HEK293 (cell line): ENCODE measurements around the gene USP50.
"Not testable (repeated sequence)": the region's sequence is repeated elsewhere in the genome, so short reads cannot be mapped to it uniquely, and the experiment has no call there.

Experiments used
- CTCF ChIA-PET: fragments of 350-600 bp; formaldehyde crosslinking; extraction: SDS; loops from one replicate; lab custom pipeline; 2021; ENCODE audit warnings: antibody characterized with exemption; lab: Yijun Ruan, JAX
- POLR2A ChIA-PET: fragments of 300-600 bp; formaldehyde crosslinking; extraction: SDS; loops from one replicate; lab custom pipeline; 2020; ENCODE audit warnings: antibody characterized with exemption, inconsistent platforms; lab: Yijun Ruan, JAX
- H3K27ac ChIP-seq: fragments of 200-500 bp; sonication (Bioruptor generic); 2 replicates; pipeline ENCODE4 v1.5.1; 2014; ENCODE audit warnings: low read depth, low read length, control low read depth, inconsistent platforms; ENCODE audit errors: extremely low read depth
- H3K36me3 ChIP-seq, 2 experiments: fragments of 200-500 bp in 1 of 2; sonication (Bioruptor generic) in 1 of 2; 1 replicate in 1 of 2; 2 replicates in 1 of 2; pipeline ENCODE4 v1.5.1; 2014 to 2017; ENCODE audit warnings: inconsistent platforms in 2 of 2, low read length in 2 of 2; ENCODE audit not compliant: control insufficient read depth in 2 of 2, insufficient read depth in 1 of 2
- H3K4me1 ChIP-seq: fragments of 200-500 bp; sonication (Bioruptor generic); 2 replicates; pipeline ENCODE4 v1.5.1; 2014; ENCODE audit warnings: mild to moderate bottlenecking, low read length, inconsistent platforms; ENCODE audit not compliant: control insufficient read depth, insufficient read depth
- H3K4me3 ChIP-seq: 2 replicates; pipeline ENCODE4 v1.5.1; 2011; ENCODE audit warnings: low read depth, mild to moderate bottlenecking, control low read depth, low read length, moderate library complexity
- H3K9me3 ChIP-seq: fragments of 200-500 bp; sonication (Bioruptor generic); 2 replicates; pipeline ENCODE4 v1.5.1; 2014; ENCODE audit warnings: low read depth, low read length, inconsistent platforms; ENCODE audit not compliant: control insufficient read depth, insufficient read depth
- HOXD13 ChIP-seq: sonication (generic); formaldehyde crosslinking; IDR thresholded peaks from 2 replicates; pipeline ENCODE4 v1.8.0; 2022; ENCODE audit warnings: missing genetic modification reagents, borderline replicate concordance
- SALL2 ChIP-seq: fragments of 450-650 bp; formaldehyde crosslinking; IDR thresholded peaks from 2 replicates; pipeline ENCODE4 v1.5.0; 2017; ENCODE audit warnings: missing biosample characterization, mild to moderate bottlenecking, missing genetic modification characterization, borderline replicate concordance
- SETDB1 ChIP-seq: IDR thresholded peaks from one replicate; pipeline ENCODE4 v1.6.1; 2017; ENCODE audit warnings: mild to moderate bottlenecking, low read length, moderate library complexity, mixed read lengths; ENCODE audit not compliant: insufficient read length
- SP7 ChIP-seq: fragments of 450-650 bp; formaldehyde crosslinking; IDR thresholded peaks from 2 replicates; pipeline ENCODE4 v1.5.1; 2016; ENCODE audit warnings: missing biosample characterization, missing genetic modification characterization
- YY1 ChIP-seq: fragments of 450-650 bp; formaldehyde crosslinking; IDR thresholded peaks from 2 replicates; pipeline ENCODE4 v1.5.1; 2018; ENCODE audit warnings: missing biosample characterization, missing genetic modification characterization
- ZFP41 ChIP-seq: fragments of 450-650 bp; formaldehyde crosslinking; IDR thresholded peaks from 2 replicates; pipeline ENCODE4 v1.5.1; 2016; ENCODE audit warnings: missing biosample characterization, missing genetic modification characterization, borderline replicate concordance
- ZNF157 ChIP-seq: fragments of 450-650 bp; formaldehyde crosslinking; IDR thresholded peaks from 2 replicates; pipeline ENCODE4 v1.5.1; 2016; ENCODE audit warnings: missing biosample characterization, missing genetic modification characterization
- ZNF169 ChIP-seq: fragments of 450-650 bp; formaldehyde crosslinking; IDR thresholded peaks from 2 replicates; pipeline ENCODE4 v1.5.1; 2016; ENCODE audit warnings: missing biosample characterization, missing genetic modification characterization
- ZNF184 ChIP-seq: fragments of 450-650 bp; IDR thresholded peaks from 2 replicates; pipeline ENCODE4 v1.5.1; 2018; ENCODE audit warnings: missing biosample characterization, mild to moderate bottlenecking, missing genetic modification characterization
- ZNF335 ChIP-seq: fragments of 450-650 bp; formaldehyde crosslinking; conservative IDR thresholded peaks from 2 replicates; pipeline ENCODE4 v1.5.1; 2016; ENCODE audit warnings: missing biosample characterization, missing genetic modification characterization
- ZNF350 ChIP-seq: fragments of 450-650 bp; formaldehyde crosslinking; IDR thresholded peaks from 2 replicates; pipeline ENCODE4 v1.5.0; 2017; ENCODE audit warnings: missing biosample characterization, mild to moderate bottlenecking, missing genetic modification characterization
- ZNF404 ChIP-seq: fragments of 450-650 bp; formaldehyde crosslinking; IDR thresholded peaks from 2 replicates; pipeline ENCODE4 v1.5.1; 2017; ENCODE audit warnings: missing biosample characterization, missing genetic modification characterization
- ZNF521 ChIP-seq: fragments of 450-650 bp; formaldehyde crosslinking; IDR thresholded peaks from 2 replicates; pipeline ENCODE4 v1.5.1; 2017; ENCODE audit warnings: missing biosample characterization, mild to moderate bottlenecking, missing genetic modification characterization
- ZNF596 ChIP-seq: fragments of 450-650 bp; IDR thresholded peaks from 2 replicates; pipeline ENCODE4 v1.5.0; 2018; ENCODE audit warnings: missing biosample characterization, mild to moderate bottlenecking, missing genetic modification characterization, moderate library complexity
- ZNF623 ChIP-seq: fragments of 450-650 bp; formaldehyde crosslinking; IDR thresholded peaks from 2 replicates; pipeline ENCODE4 v1.5.1; 2016; ENCODE audit warnings: missing biosample characterization, missing genetic modification characterization
- ZNF660 ChIP-seq: fragments of 450-650 bp; IDR thresholded peaks from 2 replicates; pipeline ENCODE4 v1.5.1; 2018; ENCODE audit warnings: missing biosample characterization, mild to moderate bottlenecking, missing genetic modification characterization
- ZNF768 ChIP-seq: fragments of 450-650 bp; formaldehyde crosslinking; IDR thresholded peaks from 2 replicates; pipeline ENCODE4 v1.5.1; 2018; ENCODE audit warnings: missing biosample characterization, mild to moderate bottlenecking, missing genetic modification characterization
- ZNF792 ChIP-seq: fragments of 450-650 bp; formaldehyde crosslinking; IDR thresholded peaks from 2 replicates; pipeline ENCODE4 v1.5.1; 2016; ENCODE audit warnings: missing biosample characterization, missing genetic modification characterization
- ZSCAN30 ChIP-seq: fragments of 450-650 bp; IDR thresholded peaks from 2 replicates; pipeline ENCODE4 v1.5.1; 2018; ENCODE audit warnings: missing biosample characterization, mild to moderate bottlenecking, missing genetic modification characterization, moderate library complexity
- TF ChIP-seq, protein P1 (sequence below): fragments of 450-650 bp; formaldehyde crosslinking; IDR thresholded peaks from 2 replicates; pipeline ENCODE4 v1.5.0; 2017; ENCODE audit warnings: missing biosample characterization, missing genetic modification characterization, borderline replicate concordance
- TF ChIP-seq, protein P2 (sequence below): fragments of 450-650 bp; formaldehyde crosslinking; IDR thresholded peaks from 2 replicates; pipeline ENCODE4 v1.5.1; 2016; ENCODE audit warnings: missing biosample characterization, missing genetic modification characterization
- TF ChIP-seq, protein P3 (sequence below): fragments of 450-650 bp; formaldehyde crosslinking; IDR thresholded peaks from 2 replicates; pipeline ENCODE4 v1.5.1; 2016; ENCODE audit warnings: missing biosample characterization, missing genetic modification characterization, borderline replicate concordance
- TF ChIP-seq, protein P4 (sequence below): fragments of 450-650 bp; formaldehyde crosslinking; IDR thresholded peaks from 2 replicates; pipeline ENCODE4 v1.5.1; 2016; ENCODE audit warnings: missing biosample characterization, missing genetic modification characterization
- TF ChIP-seq, protein P5 (sequence below): fragments of 450-650 bp; formaldehyde crosslinking; IDR thresholded peaks from 2 replicates; pipeline ENCODE4 v1.5.1; 2016; ENCODE audit warnings: missing biosample characterization, missing genetic modification characterization

The USP50 gene

DNA sequence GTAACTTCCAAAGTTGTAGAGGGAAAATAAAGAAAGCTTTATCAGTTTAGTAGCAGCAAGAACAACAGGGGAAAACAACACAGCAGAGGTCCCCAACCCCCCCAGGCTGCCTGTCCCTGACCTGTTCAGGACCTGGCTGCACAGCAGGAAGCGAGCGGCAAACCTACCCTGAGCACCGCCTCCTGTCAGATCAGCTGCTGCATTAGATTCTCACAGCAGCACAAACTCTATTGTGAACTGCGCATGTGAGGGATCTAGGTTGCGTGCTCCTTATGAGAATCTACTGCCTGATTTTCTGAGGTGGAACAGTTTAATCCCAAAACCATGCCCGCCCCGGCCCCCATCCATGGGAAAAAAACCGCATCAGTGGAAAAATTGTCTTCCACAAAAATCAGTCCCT, 40.3 kb downstream of the USP50 start:
- TF ChIP-seq ZNF660 (no peak), ZNF521 (tag by site-specific recombination) (no peak), ZNF335 (no peak), ZNF169 (no peak), HOXD13 (CRISPR knock-in tag) (no peak), YY1 (no peak), ZNF184 (tag by site-specific recombination) (no peak), ZNF623 (no peak), ZSCAN30 (no peak), SETDB1 (no peak)
- TF ChIP-seq, protein P1, sequence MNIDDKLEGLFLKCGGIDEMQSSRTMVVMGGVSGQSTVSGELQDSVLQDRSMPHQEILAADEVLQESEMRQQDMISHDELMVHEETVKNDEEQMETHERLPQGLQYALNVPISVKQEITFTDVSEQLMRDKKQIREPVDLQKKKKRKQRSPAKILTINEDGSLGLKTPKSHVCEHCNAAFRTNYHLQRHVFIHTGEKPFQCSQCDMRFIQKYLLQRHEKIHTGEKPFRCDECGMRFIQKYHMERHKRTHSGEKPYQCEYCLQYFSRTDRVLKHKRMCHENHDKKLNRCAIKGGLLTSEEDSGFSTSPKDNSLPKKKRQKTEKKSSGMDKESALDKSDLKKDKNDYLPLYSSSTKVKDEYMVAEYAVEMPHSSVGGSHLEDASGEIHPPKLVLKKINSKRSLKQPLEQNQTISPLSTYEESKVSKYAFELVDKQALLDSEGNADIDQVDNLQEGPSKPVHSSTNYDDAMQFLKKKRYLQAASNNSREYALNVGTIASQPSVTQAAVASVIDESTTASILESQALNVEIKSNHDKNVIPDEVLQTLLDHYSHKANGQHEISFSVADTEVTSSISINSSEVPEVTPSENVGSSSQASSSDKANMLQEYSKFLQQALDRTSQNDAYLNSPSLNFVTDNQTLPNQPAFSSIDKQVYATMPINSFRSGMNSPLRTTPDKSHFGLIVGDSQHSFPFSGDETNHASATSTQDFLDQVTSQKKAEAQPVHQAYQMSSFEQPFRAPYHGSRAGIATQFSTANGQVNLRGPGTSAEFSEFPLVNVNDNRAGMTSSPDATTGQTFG (tag by site-specific recombination), result no peak
- TF ChIP-seq, protein P2, sequence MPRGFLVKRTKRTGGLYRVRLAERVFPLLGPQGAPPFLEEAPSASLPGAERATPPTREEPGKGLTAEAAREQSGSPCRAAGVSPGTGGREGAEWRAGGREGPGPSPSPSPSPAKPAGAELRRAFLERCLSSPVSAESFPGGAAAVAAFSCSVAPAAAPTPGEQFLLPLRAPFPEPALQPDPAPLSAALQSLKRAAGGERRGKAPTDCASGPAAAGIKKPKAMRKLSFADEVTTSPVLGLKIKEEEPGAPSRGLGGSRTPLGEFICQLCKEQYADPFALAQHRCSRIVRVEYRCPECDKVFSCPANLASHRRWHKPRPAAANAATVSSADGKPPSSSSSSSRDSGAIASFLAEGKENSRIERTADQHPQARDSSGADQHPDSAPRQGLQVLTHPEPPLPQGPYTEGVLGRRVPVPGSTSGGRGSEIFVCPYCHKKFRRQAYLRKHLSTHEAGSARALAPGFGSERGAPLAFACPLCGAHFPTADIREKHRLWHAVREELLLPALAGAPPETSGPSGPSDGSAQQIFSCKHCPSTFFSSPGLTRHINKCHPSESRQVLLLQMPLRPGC (tag by site-specific recombination), result no peak
- TF ChIP-seq, protein P3, sequence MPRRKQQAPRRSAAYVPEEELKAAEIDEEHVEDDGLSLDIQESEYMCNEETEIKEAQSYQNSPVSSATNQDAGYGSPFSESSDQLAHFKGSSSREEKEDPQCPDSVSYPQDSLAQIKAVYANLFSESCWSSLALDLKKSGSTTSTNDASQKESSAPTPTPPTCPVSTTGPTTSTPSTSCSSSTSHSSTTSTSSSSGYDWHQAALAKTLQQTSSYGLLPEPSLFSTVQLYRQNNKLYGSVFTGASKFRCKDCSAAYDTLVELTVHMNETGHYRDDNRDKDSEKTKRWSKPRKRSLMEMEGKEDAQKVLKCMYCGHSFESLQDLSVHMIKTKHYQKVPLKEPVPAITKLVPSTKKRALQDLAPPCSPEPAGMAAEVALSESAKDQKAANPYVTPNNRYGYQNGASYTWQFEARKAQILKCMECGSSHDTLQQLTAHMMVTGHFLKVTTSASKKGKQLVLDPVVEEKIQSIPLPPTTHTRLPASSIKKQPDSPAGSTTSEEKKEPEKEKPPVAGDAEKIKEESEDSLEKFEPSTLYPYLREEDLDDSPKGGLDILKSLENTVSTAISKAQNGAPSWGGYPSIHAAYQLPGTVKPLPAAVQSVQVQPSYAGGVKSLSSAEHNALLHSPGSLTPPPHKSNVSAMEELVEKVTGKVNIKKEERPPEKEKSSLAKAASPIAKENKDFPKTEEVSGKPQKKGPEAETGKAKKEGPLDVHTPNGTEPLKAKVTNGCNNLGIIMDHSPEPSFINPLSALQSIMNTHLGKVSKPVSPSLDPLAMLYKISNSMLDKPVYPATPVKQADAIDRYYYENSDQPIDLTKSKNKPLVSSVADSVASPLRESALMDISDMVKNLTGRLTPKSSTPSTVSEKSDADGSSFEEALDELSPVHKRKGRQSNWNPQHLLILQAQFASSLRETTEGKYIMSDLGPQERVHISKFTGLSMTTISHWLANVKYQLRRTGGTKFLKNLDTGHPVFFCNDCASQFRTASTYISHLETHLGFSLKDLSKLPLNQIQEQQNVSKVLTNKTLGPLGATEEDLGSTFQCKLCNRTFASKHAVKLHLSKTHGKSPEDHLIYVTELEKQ, result no peak
- Histone ChIP-seq H3K9me3 (no peaks in the 10 kb centered on the region), H3K4me3 (no peak overlapping the region), H3K27ac (no peak overlapping the region), H3K4me1 (no peaks in the 10 kb centered on the region), H3K36me3 (peaks cover 0 to 9% of the 10 kb centered on the region in 2 experiments; a peak in 2 of 3 replicates)
- CTCF ChIA-PET, result no interaction called here
- POLR2A ChIA-PET, result no interaction called here

DNA sequence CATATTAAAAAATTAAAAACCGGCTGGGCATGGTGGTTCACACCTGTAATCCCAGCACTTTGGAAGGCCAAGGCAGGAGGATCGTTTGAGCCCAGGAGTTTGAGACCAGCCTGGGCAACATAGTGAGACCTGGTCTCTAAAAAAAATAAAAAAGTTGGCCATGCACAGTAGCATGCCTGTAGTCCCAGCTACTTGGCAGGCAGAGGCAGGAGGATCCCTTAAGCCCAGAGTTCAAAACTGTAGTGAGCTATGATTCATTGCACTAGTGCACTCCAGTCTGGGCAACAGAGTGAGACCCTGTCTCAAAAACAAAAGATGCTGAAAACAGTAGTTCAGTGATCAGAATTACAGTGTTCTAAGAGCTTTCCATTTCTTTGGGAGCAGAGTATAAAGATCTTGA, 40.8 kb downstream of the USP50 start:
- H3K36me3 ChIP-seq, result peaks cover 0 to 11% of the 10 kb centered on the region in 2 experiments; a peak in 2 of 3 replicates
- H3K4me3 ChIP-seq, H3K27ac ChIP-seq, H3K4me1 ChIP-seq, H3K9me3 ChIP-seq, POLR2A ChIA-PET: not testable (repeated sequence)
- CTCF ChIA-PET, result interaction anchor here (0.7 kb wide), 1 partner anchor 403 kb away, joined by 3 read pairs; no protein-coding TSS in a partner anchor

DNA sequence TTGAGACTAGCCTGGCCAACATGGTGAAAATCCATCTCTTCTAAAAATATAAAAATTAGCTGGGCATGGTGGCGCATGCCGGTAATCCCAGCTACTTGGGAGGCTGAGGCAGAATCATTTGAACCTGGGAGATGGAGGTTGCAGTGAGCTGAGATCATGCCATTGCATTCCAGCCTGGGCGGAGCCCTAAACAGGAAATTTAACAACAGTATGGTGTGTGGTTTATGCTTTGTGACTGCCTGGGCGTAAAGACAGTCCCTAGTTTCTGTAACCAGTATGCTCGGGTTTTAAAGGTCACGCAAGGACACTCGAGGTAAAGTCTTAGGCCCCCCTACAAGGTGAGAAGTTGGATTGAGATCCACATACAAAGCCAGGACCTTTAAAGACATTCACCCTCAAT, 43.3 kb downstream of the USP50 start:
- Histone ChIP-seq H3K4me1 (no peaks in the 10 kb centered on the region), H3K36me3 (peaks cover 6 to 34% of the 10 kb centered on the region in 2 experiments), H3K27ac (no peak overlapping the region), H3K4me3 (no peak overlapping the region), H3K9me3 (no peaks in the 10 kb centered on the region)
- ChIA-PET CTCF (no interaction called here), POLR2A (no interaction called here)
- no peak for TF ChIP-seq ZNF792 (tag by site-specific recombination)
- no peak for TF ChIP-seq SP7 (tag by site-specific recombination)
- TF ChIP-seq SALL2 (tag by site-specific recombination), result no peak
- TF ChIP-seq ZNF404 (tag by site-specific recombination), result no peak
- no peak for TF ChIP-seq ZFP41
- TF ChIP-seq ZNF768 (tag by site-specific recombination), result no peak
- TF ChIP-seq ZSCAN30, result no peak
- no peak for TF ChIP-seq ZNF157 (tag by site-specific recombination)
- TF ChIP-seq, protein P4, sequence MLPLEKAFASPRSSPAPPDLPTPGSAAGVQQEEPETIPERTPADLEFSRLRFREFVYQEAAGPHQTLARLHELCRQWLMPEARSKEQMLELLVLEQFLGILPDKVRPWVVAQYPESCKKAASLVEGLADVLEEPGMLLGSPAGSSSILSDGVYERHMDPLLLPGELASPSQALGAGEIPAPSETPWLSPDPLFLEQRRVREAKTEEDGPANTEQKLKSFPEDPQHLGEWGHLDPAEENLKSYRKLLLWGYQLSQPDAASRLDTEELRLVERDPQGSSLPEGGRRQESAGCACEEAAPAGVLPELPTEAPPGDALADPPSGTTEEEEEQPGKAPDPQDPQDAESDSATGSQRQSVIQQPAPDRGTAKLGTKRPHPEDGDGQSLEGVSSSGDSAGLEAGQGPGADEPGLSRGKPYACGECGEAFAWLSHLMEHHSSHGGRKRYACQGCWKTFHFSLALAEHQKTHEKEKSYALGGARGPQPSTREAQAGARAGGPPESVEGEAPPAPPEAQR, result no peak
- TF ChIP-seq ZNF350 (tag by site-specific recombination), result no peak
- TF ChIP-seq, protein P5, sequence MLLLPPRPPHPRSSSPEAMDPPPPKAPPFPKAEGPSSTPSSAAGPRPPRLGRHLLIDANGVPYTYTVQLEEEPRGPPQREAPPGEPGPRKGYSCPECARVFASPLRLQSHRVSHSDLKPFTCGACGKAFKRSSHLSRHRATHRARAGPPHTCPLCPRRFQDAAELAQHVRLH (tag by site-specific recombination), result no peak
- TF ChIP-seq ZNF596, result no peak
